ENCODE results near the gene B4GALT1.
"Not testable (repeated sequence)": the region's sequence is repeated elsewhere in the genome, so short reads cannot be mapped to it uniquely, and the experiment has no call there.

Gene B4GALT1

DNA sequence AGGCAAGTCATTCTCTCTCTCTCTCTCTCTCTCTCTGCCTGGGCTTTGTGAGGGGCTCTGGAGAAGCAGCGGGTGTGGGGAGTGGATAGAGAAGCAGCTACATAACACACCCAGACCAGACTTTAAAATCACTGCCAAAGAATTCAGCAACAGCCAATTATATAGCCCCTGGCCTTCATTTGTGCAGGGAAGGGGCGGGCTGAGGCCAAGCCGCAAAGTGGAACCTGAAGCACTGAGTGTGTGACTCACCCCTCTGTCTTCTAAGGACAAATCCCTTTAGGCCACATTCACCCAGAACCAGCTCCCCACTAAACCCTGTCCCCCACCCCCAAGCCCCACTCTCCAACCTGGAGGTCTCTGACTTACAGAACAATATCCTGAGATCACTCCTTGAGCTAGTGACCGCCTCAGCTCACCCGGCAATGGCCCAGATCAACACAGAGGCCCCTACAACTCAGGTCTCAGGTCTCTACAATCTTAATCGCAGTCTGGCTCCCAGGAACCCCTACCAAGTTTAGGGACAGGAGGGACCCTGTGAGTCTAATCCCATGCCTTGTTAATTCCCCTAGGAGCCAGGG, 6.0 kb downstream of the B4GALT1 start:
- DNase-seq: no peak

DNA sequence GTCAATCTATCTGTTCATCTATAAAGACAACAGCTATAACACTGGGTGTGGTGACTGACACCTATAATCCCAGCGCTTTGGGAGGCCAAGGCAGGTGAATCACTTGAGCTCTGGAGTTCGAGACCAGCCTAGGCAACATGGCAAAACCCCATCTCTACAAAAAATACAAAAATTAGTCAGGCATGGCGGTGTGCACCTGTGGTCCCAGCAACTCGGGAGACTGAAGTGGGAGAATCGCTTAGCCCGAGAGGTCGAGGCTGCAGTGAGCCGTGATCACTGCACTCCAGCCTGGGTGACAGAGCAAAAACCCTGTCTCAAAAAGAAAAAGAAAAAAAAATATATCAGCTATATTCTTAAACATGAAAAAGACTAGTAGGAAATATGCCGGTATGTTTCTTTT, 6.7 kb downstream of the B4GALT1 start:
- not testable (repeated sequence) for DNase-seq

DNA sequence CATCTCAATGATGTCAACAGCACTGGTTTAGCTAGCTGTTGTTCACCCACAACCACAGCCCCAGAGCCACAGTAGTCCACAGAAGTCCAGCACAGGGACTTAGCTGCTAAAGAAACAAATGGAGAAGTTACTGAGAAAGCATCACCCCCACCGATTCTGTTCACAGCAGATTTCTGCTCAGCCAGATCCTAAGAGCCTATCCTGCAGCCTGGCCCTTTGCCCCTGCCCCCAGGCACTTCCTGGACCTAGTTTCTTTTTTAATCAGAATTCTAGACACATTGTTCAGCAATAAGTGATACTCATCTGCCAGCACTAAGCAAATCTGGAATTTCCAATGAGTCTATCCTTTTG, 7.4 kb downstream of the B4GALT1 start:
- DNase-seq: no peak

DNA sequence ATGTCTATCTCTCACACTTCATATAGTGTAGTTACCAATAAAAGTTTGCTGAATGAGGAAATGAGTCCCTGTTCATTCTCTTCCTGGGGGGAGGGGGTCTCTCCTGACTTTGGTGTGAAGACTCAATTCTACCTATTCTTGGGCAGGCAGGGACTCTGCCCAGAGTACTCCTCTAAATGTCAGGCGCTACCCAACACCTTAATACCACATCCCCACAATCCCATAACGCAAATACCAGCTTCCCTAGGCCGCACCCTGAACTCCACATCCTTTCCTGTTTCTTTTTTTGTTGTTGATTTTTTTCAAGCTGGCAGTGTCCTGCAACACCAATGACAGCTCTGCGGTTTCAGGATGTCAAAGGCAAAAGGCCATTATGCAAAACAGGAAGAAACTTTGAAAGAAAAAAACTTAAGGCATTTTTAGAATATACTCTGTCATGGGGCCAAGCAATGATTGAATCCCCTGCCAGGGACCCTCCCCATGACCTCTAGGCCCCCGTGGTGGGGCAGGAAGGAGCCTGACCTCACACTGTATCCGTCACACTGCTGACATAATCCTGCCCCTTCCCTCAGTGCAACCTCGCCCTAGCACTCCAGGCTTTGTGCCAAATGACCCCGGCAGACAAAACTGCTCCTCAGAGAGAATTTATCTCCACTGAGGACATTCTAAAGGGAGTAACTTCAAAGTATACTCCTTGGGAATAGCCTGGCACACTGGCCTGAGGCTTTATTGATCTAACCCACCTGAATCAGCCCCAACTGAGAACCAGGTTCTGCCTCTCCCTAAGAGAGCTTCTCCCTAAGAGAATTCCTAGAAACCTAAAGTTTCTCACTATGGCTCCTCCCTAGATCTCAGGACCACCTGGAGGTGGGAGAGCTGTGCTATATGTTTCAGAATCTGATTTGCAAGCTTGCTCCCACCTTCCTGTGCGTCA, 8.0 kb downstream of the B4GALT1 start:
- no peak for DNase-seq

DNA sequence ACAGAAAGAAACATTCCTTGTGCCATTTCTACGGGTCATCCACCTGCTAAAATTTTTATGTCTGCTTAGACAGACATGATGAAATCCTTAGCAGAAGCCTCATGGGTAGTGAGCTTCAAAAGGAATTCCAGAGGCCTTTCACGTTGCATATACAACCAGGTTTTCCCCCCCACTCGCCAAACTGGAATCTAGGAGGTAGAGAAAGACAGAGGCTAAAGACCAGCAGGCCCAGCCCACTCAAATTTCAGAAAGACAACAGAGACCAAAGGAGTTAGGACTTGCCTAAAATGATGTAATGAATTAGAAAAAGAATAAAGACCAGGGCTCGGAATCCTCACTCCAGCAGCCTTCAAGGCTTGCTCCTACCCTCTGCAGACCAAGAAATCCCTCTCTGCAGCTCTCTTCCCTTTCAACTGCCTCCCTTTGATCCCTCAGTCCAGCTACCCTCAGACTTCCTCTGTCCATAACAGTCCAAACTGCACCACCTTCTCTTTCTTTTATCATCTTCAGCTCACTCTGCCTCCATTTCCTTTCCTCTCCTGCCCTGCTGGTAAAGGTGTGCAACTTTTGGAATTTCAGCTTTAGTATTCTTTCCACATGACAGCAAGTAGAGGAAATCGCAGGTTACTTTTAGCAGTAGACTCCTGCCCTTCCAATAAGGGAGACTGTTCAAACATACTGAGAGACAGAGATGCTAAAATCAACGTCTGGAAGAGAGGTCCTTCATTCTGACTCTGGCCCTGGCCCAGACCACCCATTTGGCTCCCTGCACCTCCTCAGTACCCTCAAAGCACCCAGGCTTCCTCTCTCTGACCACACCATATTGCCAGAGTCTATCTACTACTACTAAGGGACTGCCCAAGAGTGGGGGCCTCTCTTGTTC, 8.9 kb downstream of the B4GALT1 start:
- DNase-seq: no peak

DNA sequence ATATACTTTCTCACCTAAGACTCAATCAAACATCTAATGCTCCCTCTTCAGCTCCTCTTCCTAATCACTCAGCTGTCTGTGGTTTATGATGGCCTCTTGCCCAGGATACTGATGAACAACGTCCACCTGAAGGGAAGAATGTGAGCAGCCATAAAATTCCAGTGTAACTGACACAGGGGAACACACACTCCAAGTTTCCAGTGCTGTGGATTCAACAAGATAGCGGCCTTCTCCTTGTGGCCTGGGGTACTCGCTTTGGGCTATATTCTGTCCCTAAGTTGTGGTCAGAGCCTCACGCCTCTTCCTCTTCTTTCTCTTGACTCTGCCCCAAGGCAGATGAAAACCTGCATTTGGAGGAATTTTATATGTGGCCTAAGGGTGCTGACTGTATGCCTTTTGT, 11.7 kb downstream of the B4GALT1 start:
- DNase-seq: no peak

DNA sequence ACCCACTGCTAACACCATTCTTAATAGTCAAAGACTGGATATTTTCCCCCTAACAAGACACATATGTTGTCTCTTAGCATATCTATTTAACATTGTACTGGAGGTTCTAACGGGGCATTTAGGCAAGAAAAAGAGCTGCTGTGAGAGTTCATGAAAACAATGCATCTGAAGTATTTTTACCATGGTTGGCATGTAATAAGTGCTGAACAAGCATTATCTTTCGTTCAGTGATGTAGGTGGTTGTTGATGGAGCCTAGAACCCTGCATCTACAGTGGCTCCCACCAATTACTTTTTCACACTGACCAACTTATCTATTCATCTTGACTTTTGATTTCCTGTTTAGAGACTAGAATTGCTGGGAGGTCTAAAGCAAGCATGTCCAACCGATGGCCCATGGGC, 12.8 kb downstream of the B4GALT1 start:
- no peak for DNase-seq

DNA sequence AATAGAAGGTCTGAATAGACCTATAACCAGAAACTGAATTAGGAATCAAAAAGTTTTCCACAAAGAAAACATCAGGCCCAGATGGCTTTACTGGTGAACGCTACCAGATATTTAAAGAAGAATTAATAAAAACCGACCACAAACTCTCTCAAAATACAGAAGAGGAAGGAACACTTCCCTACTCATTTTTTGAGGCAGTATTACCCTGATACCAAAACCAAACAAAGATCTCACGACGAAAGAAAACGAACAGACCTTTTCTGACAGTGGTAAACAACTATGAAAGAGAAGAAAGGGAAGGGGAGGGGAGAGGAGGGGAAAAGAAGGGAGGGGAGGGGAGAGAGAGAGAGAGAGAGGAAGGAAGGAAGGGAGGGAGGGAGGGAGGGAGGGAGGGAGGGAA, 13.5 kb downstream of the B4GALT1 start:
- no peak for DNase-seq

DNA sequence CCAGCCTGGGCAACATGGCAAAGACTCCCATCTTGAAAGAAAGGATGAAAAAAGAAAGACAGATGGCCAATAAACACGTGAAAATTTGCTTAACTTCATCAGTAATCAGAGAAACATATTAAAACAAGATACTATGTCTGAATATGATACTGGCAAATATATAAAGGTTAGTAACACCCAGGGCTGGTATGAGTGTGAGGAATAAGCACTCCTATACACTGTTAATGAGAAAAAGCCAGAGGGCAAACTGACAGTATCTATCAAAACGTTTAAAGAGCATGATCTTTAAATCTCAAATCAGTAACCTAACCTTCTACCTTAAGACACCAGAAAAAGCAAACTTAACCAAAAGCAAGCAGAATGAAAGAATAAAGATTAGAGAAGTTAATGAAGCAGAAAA, 14.1 kb downstream of the B4GALT1 start:
- DNase-seq: no peak

DNA sequence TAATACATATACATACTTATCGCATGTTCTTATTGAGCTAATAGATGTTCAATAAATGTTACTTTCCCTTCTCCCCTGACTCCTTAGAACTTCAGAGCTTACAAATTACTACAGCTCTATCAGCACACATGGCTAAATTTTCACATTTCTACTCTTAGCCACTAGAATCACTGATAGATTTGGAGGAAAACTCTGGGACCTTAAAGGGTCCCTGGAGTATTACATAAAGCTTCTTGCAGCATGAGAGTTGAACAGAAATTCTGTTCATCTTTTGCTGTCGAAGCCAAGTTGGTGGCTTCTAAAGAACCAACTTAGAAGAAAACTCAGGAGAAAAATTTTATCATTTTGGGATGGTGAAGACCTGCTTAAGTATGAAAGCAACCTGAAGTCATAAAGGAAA, 15.5 kb downstream of the B4GALT1 start:
- no peak for DNase-seq

DNA sequence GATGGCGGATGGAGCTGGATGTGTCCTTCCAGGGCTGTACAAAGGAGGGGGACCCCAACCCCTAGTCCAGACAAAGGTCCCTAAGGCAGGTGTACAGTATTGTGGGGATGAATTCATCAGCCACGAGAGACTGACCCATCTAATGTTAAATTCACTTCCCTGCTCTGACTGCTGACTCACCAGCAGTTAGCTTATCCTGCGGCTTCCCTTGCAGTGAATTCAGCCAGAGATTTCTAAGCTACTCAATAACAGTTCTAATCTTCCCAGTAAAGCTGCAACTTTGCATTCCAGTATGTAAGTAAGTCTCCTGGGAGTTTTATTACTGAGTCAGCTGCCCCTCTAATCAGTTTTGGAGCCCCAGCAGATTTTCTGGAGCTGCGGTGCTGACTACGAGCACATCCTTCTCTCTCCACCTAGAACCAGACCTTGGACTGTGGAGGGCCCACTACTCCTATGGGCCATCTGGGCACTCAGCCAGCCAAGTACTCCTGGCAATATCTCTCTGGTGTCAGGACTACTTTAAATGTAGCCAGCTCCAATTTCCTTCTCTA, 16.1 kb downstream of the B4GALT1 start:
- DNase-seq: no peak

DNA sequence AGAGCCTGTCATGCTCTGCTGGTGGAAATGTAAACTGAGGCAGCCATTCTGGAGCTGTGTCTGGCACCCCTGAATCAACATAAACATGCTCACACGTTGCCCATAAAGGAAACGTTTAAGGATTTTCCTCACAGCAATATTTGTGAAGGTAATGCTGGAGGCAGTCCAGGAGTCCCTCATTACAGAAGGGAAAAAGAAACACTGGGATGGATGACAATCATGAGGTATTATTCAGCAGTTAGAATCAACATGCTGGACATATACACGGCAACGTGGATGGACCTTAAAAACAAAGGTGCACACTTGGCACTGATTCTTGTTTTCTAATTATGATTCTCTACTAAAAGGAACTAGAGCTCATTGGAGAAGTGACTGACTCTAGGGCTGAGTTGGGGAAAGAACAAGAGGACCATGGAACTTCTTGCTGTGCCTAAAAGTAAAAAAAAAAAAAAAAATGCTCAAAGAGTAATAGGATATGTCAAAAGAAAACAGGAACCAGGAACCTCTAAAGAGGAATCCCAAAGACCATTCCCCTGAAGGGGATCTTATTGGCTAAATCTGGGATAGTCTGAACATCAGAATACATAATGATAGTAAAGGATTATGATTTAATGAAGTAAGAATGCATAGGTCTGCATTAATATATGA, 18.6 kb downstream of the B4GALT1 start:
- DNase-seq: no peak

DNA sequence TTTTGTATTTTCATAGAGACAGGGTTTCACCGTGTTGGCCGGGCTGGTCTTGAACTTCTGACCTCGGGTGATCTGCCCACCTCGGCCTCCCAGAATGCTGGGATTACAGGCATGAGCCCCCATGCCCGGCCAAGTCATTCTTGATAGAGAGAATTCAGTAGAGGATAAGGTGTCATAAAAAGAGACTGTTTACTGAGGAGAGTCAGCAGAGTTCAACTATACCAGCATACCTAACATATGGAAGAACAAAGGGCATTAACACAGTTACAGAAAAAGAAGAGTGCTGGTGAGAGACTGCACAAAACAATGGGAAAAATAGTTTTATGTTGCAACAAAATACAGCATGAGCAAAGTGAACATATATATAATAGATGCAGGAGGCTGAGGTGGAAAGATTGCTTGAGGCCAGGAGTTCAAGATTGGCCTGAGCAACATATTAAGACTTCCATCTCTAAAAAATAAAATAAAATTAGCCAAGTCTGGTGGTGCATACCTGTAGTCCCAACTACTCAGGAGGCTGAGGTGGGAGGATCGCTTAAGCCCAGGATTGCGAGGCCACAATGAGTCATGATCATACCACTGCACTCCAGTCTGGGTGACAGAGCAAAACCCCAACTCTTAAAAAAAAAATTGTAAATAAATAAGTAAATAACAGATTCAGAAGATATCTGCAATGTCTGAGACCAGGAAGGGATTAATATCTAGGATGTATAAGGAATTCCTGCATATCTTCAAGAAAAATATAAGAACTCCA, 19.5 kb downstream of the B4GALT1 start:
- DNase-seq: no peak

DNA sequence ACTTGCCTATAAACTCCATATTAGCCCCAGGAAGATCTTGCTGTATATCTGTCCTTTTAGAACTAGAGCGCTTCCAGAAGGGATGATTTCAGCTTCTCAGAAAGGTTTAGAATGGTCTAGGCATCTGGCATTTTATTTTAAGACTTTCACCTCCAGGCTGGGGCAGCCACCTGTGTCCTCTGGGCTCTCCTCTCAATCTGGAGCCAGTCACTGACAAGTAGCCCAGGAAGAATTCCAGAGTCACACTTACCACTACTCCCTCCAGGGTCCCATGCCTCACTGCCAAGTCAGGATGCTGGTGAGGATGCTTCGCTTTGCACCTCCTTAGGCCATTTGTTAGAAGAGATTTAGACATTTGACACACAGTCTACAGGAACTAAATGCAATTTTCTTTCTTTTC, 20.8 kb downstream of the B4GALT1 start:
- DNase-seq: no peak

DNA sequence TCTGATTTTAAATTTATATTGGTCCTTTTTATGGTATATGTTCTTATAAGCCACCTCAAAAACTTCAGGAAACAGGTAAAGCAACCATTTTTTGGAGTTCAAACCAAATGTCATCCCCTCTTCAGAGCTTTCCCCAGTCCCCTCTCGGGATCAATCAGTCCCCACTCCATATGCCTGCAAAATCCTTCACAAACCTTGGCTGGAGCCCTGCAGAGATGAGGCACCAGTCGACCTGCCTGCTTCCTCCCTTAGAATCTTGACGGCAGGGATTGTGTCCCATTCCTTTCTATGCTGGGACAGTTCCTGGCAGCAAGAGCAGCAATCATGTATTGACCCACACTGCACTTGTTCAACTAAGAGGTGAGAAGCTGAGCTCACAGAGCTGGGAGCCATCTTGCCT, 22.6 kb downstream of the B4GALT1 start:
- DNase-seq: no peak

DNA sequence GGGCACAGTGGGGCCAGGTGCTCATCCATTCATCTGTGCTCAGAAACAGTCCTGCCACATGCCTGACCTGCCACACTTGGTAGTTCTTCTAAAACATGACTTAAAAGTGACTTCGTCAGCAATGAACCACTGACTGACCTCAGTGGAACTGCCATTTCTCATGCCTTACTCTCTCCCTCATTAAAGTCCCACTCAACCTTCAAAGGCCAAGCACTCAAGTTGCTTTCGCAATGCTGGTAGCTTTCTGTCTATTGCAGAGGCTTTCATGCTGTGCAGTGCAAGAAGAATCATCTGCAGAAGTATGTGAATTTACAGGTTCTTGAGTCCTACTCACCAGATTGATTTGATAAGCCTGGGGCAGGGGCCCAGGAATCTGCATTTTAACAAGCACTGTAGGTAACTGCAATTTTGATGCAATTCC, 23.9 kb downstream of the B4GALT1 start:
- DNase-seq: no peak

DNA sequence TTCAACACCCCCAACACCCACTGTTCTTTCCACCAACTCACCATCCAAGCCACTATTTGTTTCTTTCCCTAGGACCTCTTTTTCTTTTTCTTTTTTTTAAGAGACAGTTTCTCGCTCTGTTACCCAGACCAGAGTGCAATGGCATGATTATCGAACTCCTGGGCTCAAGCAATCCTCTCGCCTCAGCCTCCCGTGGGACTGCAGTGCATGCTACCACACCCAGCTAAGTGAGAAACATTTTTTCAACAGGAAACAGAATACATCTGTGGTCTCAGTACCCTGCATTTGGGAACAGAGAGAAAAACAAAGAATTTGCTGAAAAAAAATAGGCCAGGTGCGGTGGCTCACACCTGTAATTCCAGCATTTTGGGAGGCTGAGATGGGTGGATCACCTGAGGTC, 24.6 kb downstream of the B4GALT1 start:
- no peak for DNase-seq

DNA sequence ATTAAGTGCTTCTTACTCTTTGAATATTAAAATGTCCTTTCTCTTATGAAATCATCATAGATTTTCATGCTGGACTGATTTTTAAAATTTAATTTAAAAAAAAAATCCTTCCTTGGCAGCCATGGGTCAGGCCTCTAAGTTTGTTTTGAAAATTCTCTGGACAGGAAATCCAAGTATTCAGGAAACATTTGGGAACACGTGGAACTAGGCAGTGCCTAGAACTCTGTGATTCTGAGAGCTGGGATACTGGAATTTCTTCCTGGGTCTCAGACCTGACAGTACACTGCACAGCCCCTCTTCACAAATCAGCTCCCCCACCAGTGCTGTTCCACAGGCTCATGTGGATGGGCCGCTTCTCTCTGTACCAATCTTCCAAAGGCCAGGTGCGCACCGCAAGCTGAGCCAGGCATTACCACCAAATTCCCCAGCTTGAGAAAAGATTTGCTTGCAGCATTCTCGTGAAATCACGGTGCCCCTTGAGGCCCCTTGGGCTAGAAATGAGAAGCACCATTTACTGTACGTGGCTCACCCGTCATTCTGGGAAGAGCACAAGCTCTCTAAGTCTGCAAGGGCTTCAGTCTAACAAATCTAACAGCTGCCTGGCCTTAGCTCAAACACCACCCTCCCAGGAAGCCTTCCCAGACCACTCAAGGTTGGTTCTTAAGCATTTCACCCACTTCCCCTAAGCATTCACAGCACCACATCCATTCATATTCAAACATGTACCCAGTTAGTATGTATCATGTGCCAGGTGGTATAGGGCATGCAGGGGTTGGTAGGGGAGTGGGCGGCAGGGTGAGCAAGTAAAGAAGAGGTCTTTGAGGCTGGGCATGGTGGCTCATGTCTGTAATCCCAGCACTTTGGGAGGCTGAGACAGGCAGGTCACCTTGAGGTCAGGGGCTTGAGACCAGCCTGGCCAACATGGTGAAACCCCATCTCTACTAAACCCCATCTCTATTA, 26.5 kb downstream of the B4GALT1 start:
- DNase-seq: no peak

DNA sequence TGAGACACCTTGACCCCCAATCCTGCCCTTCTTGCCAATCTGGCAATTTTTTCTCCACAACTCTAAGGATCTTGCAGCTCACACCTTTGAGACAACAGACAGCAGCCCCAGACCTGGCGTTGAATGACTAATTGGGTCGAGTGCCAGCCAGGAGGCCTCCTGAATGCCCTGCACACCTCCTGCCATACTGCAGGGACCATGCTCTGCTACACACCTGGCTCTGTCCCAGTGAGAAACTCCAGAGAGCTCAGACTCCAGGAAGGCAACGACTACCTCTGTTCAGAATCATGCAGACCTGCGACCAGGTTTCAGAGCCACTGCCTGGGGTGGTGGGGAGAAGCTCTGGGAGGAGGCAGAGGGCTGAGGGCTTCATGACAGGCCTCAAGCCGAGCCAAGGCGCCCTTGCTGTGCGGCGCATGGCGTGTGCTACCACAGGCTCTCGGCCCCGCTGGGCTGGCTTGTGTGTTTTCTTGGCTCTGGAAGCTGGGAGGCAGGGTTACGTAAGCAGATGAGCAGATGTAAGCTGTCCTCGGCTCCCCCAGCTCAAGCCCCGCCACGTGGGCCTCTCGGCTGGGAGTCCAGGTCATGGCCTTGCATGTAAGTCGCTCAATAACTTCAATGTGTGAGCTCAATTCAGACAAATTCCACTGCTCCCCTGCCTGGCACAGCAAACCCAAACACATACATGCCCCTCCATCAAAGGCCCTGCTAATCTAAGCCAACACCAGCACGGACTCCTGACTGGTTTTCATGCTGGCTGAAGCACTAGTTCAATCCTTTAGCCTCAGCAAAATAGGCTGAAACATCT, 27.5 kb downstream of the B4GALT1 start:
- no peak for DNase-seq

DNA sequence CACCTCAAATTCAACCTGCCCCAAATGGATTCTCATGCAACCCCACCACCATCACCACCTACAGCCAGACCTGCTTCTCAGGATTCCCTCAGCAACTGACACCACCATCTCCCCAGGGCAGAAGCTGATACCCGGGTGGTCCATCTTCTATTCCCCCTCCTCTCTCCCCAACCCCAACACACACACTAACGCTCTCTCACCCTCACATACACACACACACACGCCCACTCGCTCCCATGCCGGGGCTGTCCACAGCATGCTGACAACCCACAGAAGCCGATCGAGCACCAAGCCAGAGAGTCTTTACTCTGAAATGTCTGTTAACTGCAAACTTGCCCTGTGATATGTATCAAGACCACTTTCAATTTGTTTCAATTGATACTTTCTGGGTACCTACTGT, 28.4 kb downstream of the B4GALT1 start:
- no peak for DNase-seq

All from NCI-H2171 (cell line).